PC-3 (cell line): ENCODE measurements around the gene EDN2. TPM values are rescaled to one million over a fixed set of nuclear protein-coding genes. Genes with fewer than 3 reads are reported as not detected.

Source experiments
- ATAC-seq: fragments of 200-7000 bp; cut with Tn5 transposase; 2 replicates; pipeline ENCODE4 v1.9.1; 2020; ENCODE audit warnings: mild to moderate bottlenecking, moderate library complexity
- BruUV-seq: library from RNA; stranded (reverse); fragments of 400-500 nt; replicated peaks from 2 replicates; lab custom pipeline; 2021; lab: Mats Ljungman, UMichigan
- CTCF ChIA-PET: fragments of 300-600 bp; sonication (Branson Sonifier 250); formaldehyde crosslinking; loops from one replicate; lab custom pipeline; 2022; ENCODE audit warnings: antibody characterized with exemption; lab: Charles Lee
- POLR2A ChIA-PET: fragments of 300-600 bp; sonication (Branson Sonifier 250); formaldehyde crosslinking; loops from one replicate; lab custom pipeline; 2022; ENCODE audit warnings: antibody characterized with exemption; ENCODE audit not compliant: unreplicated experiment; lab: Charles Lee
- DNase-seq: peaks from one replicate; pipeline ENCODE4 v3.0.0-alpha.2; 2015
- H2AFZ ChIP-seq: fragments of 300-600 bp; sonication (generic); 2 replicates; pipeline ENCODE4 v1.6.0; 2016; ENCODE audit warnings: antibody characterized with exemption, low read length
- H3F3A ChIP-seq: fragments of 300-600 bp; sonication (generic); one replicate; pipeline ENCODE4 v1.6.0; 2017; ENCODE audit warnings: antibody characterized with exemption, low read length, control low read depth, mild to moderate bottlenecking; ENCODE audit not compliant: unreplicated experiment
- H3K27ac ChIP-seq: fragments of 300-600 bp; sonication (generic); 2 replicates; pipeline ENCODE4 v1.5.1; 2016; ENCODE audit warnings: mild to moderate bottlenecking, low read length
- H3K27me3 ChIP-seq: fragments of 300-600 bp; sonication (generic); 2 replicates; pipeline ENCODE4 v1.6.1; 2016; ENCODE audit warnings: low read length, mixed read lengths
- H3K36me3 ChIP-seq: fragments of 300-600 bp; sonication (generic); 2 replicates; pipeline ENCODE4 v1.6.1; 2016; ENCODE audit warnings: low read depth, mixed run types, low read length, mixed read lengths
- H3K4me1 ChIP-seq: fragments of 300-600 bp; sonication (generic); 2 replicates; pipeline ENCODE4 v1.5.1; 2016; ENCODE audit warnings: low read length; ENCODE audit not compliant: insufficient read depth
- H3K4me2 ChIP-seq: fragments of 300-600 bp; sonication (generic); 2 replicates; pipeline ENCODE4 v1.6.0; 2016; ENCODE audit warnings: low read length
- H3K4me3 ChIP-seq: fragments of 300-600 bp; sonication (generic); 2 replicates; pipeline ENCODE4 v1.5.1; 2016; ENCODE audit warnings: mild to moderate bottlenecking, low read length, mixed read lengths
- H3K79me2 ChIP-seq: fragments of 300-600 bp; sonication (generic); 2 replicates; pipeline ENCODE4 v1.6.1; 2017; ENCODE audit warnings: low read length, mixed read lengths
- H3K9ac ChIP-seq: fragments of 300-600 bp; sonication (generic); 2 replicates; pipeline ENCODE4 v1.6.0; 2016; ENCODE audit warnings: mild to moderate bottlenecking, low read length
- H3K9me2 ChIP-seq: fragments of 300-600 bp; sonication (generic); replicated peaks from 2 replicates; pipeline ENCODE4 v1.6.1; 2016; ENCODE audit warnings: mixed run types, low read length, mixed read lengths
- H3K9me3 ChIP-seq: fragments of 300-600 bp; sonication (generic); 2 replicates; pipeline ENCODE4 v1.6.1; 2016; ENCODE audit warnings: low read length, mixed read lengths
- H4K20me1 ChIP-seq: fragments of 300-600 bp; sonication (generic); 2 replicates; pipeline ENCODE4 v1.6.1; 2016; ENCODE audit warnings: low read length, mixed read lengths
- EZH2 ChIP-seq: fragments of 300-600 bp; sonication (generic); IDR thresholded peaks from one replicate; pipeline ENCODE4 v1.6.1; 2017; ENCODE audit warnings: antibody characterized with exemption, mild to moderate bottlenecking, low read length; ENCODE audit not compliant: unreplicated experiment
- EZH2phosphoT487 ChIP-seq: fragments of 300-600 bp; sonication (generic); IDR thresholded peaks from 2 replicates; pipeline ENCODE4 v1.6.1; 2018; ENCODE audit warnings: mild to moderate bottlenecking, antibody characterized with exemption, low read length, borderline replicate concordance
- intact Hi-C: fragments of 100-400 bp; cut with micrococcal nuclease; formaldehyde crosslinking; loops from 2 replicates; pipeline ENCODE4 v1.9.0; 2023
- total RNA-seq: library from RNA; depleted of rRNA; stranded (reverse); fragments of >200 nt; gene quantifications from 2 replicates; pipeline ENCODE4 v1.2.3, GENCODE V29; 2014
- TF ChIP-seq, protein P1 (sequence below): fragments of 300-600 bp; sonication (generic); conservative IDR thresholded peaks from 2 replicates; pipeline ENCODE4 v1.5.1; 2017; ENCODE audit warnings: antibody characterized with exemption, low read depth, mild to moderate bottlenecking, low read length

EDN2 gene
- total RNA-seq, 1 experiment from 2014 or later, result 0.36 TPM

DNA sequence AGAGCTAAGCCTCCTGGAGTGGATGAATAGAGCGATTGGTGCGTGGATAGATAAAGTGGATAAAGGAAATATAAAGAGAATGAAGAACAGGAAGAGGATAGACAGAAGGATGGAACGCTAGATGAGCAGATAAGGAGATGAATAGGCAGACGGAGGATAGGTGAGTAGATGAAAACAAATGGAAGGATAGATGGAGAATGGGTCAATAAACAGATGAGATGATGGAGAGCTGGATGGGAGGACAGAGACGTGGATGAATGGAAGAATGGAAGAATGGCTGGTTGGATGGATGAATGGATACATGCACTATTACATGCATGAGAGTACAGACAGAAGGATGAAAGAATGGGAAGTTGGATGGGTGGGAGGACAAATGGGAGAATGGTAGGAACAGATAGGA lies 35.2 kb upstream of the EDN2 start:
- no peak overlapping the region for H2AFZ ChIP-seq
- H3K9ac ChIP-seq, result no peak overlapping the region
- no peaks in the 10 kb centered on the region for H3K9me3 ChIP-seq
- H4K20me1 ChIP-seq, result no peaks in the 10 kb centered on the region
- H3K4me3 ChIP-seq, result no peak overlapping the region
- no peak overlapping the region for H3K4me2 ChIP-seq
- no peaks in the 10 kb centered on the region for H3K9me2 ChIP-seq
- no peaks in the 10 kb centered on the region for H3K36me3 ChIP-seq
- intact Hi-C loops, result no loop called here
- DNase-seq, result no peak
- H3K79me2 ChIP-seq, result no peaks in the 10 kb centered on the region
- no peaks in the 10 kb centered on the region for H3K27me3 ChIP-seq
- H3K27ac ChIP-seq, result no peak overlapping the region
- ChIA-PET CTCF (no interaction called here), POLR2A (no interaction called here)
- no peak for ATAC-seq
- TF ChIP-seq EZH2phosphoT487, result no peak
- no peak for TF ChIP-seq EZH2
- TF ChIP-seq, protein P1, sequence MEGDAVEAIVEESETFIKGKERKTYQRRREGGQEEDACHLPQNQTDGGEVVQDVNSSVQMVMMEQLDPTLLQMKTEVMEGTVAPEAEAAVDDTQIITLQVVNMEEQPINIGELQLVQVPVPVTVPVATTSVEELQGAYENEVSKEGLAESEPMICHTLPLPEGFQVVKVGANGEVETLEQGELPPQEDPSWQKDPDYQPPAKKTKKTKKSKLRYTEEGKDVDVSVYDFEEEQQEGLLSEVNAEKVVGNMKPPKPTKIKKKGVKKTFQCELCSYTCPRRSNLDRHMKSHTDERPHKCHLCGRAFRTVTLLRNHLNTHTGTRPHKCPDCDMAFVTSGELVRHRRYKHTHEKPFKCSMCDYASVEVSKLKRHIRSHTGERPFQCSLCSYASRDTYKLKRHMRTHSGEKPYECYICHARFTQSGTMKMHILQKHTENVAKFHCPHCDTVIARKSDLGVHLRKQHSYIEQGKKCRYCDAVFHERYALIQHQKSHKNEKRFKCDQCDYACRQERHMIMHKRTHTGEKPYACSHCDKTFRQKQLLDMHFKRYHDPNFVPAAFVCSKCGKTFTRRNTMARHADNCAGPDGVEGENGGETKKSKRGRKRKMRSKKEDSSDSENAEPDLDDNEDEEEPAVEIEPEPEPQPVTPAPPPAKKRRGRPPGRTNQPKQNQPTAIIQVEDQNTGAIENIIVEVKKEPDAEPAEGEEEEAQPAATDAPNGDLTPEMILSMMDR, result no peak
- H3K4me1 ChIP-seq, result peaks cover 23% of the 10 kb centered on the region
- H3F3A ChIP-seq, result peaks cover 6% of the 10 kb centered on the region
- BruUV-seq, result no TSS peak

DNA sequence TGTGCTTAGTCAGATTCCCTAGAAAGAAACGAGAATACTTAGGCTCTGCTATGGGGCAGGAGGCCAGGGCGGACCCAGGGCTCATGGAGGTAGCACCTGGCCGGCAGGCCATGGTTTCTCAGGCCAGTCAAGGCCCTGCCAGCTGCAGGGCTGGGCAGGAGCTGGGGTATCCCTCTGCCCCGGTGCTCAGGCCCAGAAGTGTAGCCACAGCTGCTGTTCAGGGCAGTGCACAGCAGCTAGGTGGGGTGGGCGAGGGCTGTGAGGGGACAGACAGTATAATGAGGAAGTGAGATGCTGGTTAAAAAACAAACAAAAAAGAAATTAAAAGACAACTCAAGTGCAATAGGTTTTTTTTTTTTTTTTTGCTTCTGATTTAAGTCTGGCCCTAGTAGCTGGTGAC lies 34.0 kb upstream of the EDN2 start:
- Histone ChIP-seq H3K4me3 (no peak overlapping the region), H3K27me3 (no peaks in the 10 kb centered on the region), H3K36me3 (no peaks in the 10 kb centered on the region), H3K9me3 (no peaks in the 10 kb centered on the region), H3K9me2 (no peaks in the 10 kb centered on the region), H4K20me1 (no peaks in the 10 kb centered on the region), H3F3A (peaks cover 9% of the 10 kb centered on the region), H3K4me2 (no peak overlapping the region), H3K4me1 (peaks cover 33% of the 10 kb centered on the region), H3K79me2 (no peaks in the 10 kb centered on the region), H3K9ac (no peak overlapping the region), H3K27ac (no peak overlapping the region), H2AFZ (no peak overlapping the region)
- BruUV-seq, result no TSS peak
- ATAC-seq (no peak), DNase-seq (no peak)
- ChIA-PET CTCF (no interaction called here), POLR2A (no interaction called here)
- intact Hi-C loops, result no loop called here
- TF ChIP-seq EZH2phosphoT487 (no peak), EZH2 (no peak)
- TF ChIP-seq, protein P1, result no peak

DNA sequence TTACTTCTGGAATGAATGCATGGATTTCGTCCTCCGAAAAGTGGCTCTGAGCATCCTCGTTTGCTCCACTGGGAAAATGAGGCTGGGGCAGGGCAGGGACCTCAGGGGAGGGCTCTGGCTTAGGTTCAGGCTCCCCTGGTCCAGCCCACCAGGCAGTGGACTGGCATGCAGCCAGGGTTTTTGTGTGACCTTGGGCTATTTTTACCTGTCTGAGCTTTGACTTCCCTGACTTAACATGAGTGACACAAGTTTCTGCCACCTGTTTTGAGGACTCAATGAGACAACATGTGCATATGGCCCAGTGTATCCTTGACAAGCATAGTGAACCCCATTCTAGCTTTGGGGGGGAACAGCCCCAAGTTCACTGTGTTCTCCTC lies 32.6 kb upstream of the EDN2 start:
- no peaks in the 10 kb centered on the region for H3K9me3 ChIP-seq
- no TSS peak for BruUV-seq
- H2AFZ ChIP-seq, result no peak overlapping the region
- intact Hi-C loops, result no loop called here
- ChIA-PET CTCF (no interaction called here), POLR2A (no interaction called here)
- no peaks in the 10 kb centered on the region for H3K27me3 ChIP-seq
- H3K9me2 ChIP-seq, result no peaks in the 10 kb centered on the region
- peaks cover 33% of the 10 kb centered on the region for H3K4me1 ChIP-seq
- no peaks in the 10 kb centered on the region for H3K79me2 ChIP-seq
- H3K9ac ChIP-seq, result no peak overlapping the region
- peaks cover 9% of the 10 kb centered on the region for H3F3A ChIP-seq
- H3K4me2 ChIP-seq, result 0 out of 2 replicates have a peak overlapping the region, but pooled peaks have one; percentile 86
- no peaks in the 10 kb centered on the region for H4K20me1 ChIP-seq
- TF ChIP-seq EZH2phosphoT487, result no peak
- no peak for TF ChIP-seq EZH2
- H3K27ac ChIP-seq, result no peak overlapping the region
- H3K36me3 ChIP-seq, result no peaks in the 10 kb centered on the region
- ATAC-seq (no peak), DNase-seq (no peak)
- no peak overlapping the region for H3K4me3 ChIP-seq
